Measurements from ENCODE around the gene AMZ1.

Gene AMZ1

GRCh38 chr7:2710901-2711551 lies 23.0 kb downstream of the AMZ1 start:
- H3K4me3 ChIP-seq (ENCODE audit: low read depth, low read length), result peak overlapping the region; percentile 35
- no peak for TF ChIP-seq CTCF (IDR thresholded peaks at IDR 0.05; ENCODE audit: borderline replicate concordance, insufficient read depth, low read depth, low read length)

GRCh38 chr7:2711895-2712675 lies 24.1 kb downstream of the AMZ1 start:
- TF ChIP-seq CTCF (IDR thresholded peaks at IDR 0.05; ENCODE audit: borderline replicate concordance, insufficient read depth, low read depth, low read length), result no peak
- H3K4me3 ChIP-seq (ENCODE audit: low read depth, low read length), result no peak overlapping the region

- H3K4me3 ChIP-seq (ENCODE audit: low read depth, low read length), result no peak overlapping the region
- TF ChIP-seq CTCF (IDR thresholded peaks at IDR 0.05; ENCODE audit: borderline replicate concordance, insufficient read depth, low read depth, low read length), result no peak
Measured at GRCh38 chr7:2713370-2713769, 25.4 kb downstream of the AMZ1 start.

- no peak for TF ChIP-seq CTCF (IDR thresholded peaks at IDR 0.05; ENCODE audit: borderline replicate concordance, insufficient read depth, low read depth, low read length)
- no peak overlapping the region for H3K4me3 ChIP-seq (ENCODE audit: low read depth, low read length)
Measured at GRCh38 chr7:2713978-2714377, 26.0 kb downstream of the AMZ1 start.

- no peak for TF ChIP-seq CTCF (IDR thresholded peaks at IDR 0.05; ENCODE audit: borderline replicate concordance, insufficient read depth, low read depth, low read length)
- no peak overlapping the region for H3K4me3 ChIP-seq (ENCODE audit: low read depth, low read length)
Measured at GRCh38 chr7:2714636-2715035, 26.6 kb downstream of the AMZ1 start.

- no peak overlapping the region for H3K4me3 ChIP-seq (ENCODE audit: low read depth, low read length)
Measured at GRCh38 chr7:2715341-2716231, 27.6 kb downstream of the AMZ1 start.

More at GRCh38 chr7:2715341-2716231, 27.6 kb downstream of the AMZ1 start:
- TF ChIP-seq CTCF (IDR thresholded peaks at IDR 0.05; ENCODE audit: borderline replicate concordance, insufficient read depth, low read depth, low read length), result no peak

Measured in GM12875 (cell line).